ENCODE measurements around the gene FHIT. TPM values are rescaled to one million over a fixed set of nuclear protein-coding genes. Genes with fewer than 3 reads are reported as not detected.

Gene FHIT
- polyA plus RNA-seq, 1 of the 3 experiments (the other 2 are of a cell fraction): 0.41 TPM

DNA sequence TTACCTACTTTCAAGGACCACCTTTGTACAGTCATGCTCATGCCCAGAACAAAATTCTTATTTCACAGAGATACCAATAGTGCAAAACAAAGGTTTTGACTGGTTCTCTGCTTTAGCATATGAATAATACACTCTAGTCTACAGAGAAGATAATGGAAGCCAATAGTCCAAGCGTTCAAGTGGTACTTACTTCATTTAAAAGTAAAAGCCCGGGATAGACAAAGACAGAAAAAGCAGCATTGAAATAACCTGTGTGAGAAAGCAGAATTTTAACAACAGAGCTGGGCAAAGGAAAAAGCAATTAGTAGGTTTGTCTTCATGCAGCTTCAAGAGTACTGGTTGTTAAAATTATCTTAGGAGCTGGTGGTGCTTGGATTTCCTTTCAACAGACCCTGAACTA, 848.3 kb downstream of the FHIT start (continued):
- TF ChIP-seq, protein P1, sequence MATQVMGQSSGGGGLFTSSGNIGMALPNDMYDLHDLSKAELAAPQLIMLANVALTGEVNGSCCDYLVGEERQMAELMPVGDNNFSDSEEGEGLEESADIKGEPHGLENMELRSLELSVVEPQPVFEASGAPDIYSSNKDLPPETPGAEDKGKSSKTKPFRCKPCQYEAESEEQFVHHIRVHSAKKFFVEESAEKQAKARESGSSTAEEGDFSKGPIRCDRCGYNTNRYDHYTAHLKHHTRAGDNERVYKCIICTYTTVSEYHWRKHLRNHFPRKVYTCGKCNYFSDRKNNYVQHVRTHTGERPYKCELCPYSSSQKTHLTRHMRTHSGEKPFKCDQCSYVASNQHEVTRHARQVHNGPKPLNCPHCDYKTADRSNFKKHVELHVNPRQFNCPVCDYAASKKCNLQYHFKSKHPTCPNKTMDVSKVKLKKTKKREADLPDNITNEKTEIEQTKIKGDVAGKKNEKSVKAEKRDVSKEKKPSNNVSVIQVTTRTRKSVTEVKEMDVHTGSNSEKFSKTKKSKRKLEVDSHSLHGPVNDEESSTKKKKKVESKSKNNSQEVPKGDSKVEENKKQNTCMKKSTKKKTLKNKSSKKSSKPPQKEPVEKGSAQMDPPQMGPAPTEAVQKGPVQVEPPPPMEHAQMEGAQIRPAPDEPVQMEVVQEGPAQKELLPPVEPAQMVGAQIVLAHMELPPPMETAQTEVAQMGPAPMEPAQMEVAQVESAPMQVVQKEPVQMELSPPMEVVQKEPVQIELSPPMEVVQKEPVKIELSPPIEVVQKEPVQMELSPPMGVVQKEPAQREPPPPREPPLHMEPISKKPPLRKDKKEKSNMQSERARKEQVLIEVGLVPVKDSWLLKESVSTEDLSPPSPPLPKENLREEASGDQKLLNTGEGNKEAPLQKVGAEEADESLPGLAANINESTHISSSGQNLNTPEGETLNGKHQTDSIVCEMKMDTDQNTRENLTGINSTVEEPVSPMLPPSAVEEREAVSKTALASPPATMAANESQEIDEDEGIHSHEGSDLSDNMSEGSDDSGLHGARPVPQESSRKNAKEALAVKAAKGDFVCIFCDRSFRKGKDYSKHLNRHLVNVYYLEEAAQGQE (IDR thresholded peaks at IDR 0.05; ENCODE audit: low read depth, low read length): no peak

DNA sequence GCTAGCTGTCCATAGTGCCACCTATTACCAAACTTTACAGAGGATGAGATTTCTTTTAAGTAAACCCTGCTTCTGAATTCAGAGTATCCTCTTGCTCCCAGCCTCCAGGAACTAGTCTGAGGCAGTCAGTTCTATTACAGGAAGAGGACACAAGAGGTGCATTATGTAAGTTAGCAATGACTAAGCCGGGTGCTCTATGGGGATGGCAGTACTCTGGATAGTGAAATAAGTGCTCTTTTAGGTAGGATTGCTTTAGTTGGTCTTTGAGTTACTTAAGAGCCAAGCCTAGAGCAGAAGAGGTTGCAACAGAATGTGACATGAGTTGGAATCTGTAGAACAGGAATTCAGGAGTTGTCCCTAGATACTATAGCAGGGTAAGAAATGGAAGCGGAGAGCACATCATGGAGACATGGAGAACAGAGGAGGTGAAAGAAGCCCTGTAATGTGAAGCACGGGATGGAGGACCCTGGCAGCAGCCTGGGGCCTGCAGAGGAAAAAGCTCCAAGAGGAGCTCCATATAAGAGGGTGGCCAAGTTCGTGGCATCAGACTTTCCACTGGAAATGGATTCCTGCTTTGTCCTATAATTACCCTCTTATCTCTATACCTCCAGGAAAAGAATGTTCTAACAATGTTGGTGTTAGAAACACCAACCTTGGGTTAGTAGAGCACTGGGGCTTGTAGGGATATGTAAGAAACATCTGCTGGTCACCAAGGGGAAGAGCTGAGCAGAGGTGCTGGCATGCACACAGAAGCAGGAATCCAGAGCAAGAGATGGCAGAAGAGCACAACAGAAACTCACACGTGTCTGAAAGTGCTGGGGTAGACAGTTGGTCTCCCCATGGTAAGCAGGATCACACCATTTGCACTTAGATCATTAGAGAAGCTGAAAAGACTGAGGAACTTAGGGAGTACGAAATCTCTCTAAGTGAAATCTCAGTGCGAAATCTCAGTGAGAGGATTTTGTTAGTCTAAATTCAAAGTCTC, 851.1 kb downstream of the FHIT start:
- Histone ChIP-seq H3K4me2 (no peak overlapping the region), H2AFZ (ENCODE audit: low read depth) (no peak overlapping the region), H3K9me2 (no peaks in the 10 kb centered on the region), H3K9ac (no peak overlapping the region), H3K79me2 (ENCODE audit: insufficient read depth) (no peaks in the 10 kb centered on the region), H3K4me1 (ENCODE audit: control insufficient read depth in 1 of 2, insufficient read depth in 2 of 2, low read depth in 1 of 2, low read length in 1 of 2) (no peaks in the 10 kb centered on the region; a peak in 1 of 4 replicates), H3K9me3 (no peaks in the 10 kb centered on the region), H3F3A (replicated peaks; ENCODE audit: insufficient read depth) (no peaks in the 10 kb centered on the region), H3K27me3 (ENCODE audit: insufficient read depth) (no peaks in the 10 kb centered on the region), H3K36me3 (replicated peaks in 1 of 2; ENCODE audit: control insufficient read depth in 1 of 2, insufficient read depth in 2 of 2, low read length in 1 of 2) (no peaks in the 10 kb centered on the region), H3K4me3 (ENCODE audit: low read depth in 2 of 2, low read length in 1 of 2) (no peak overlapping the region), H3K27ac (ENCODE audit: low read depth in 2 of 2, low read length in 1 of 2) (no peak overlapping the region), H4K20me1 (ENCODE audit: insufficient read depth) (no peaks in the 10 kb centered on the region)
- TF ChIP-seq, protein P1 (IDR thresholded peaks at IDR 0.05; ENCODE audit: low read depth, low read length): no peak
- no peak for TF ChIP-seq TAF1 (IDR thresholded peaks at IDR 0.05; ENCODE audit: borderline replicate concordance, low read depth, low read length)
- TF ChIP-seq POLR2AphosphoS5 (IDR thresholded peaks at IDR 0.05; ENCODE audit: low read depth, low read length): no peak
- no peak for TF ChIP-seq RFX5 (IDR thresholded peaks at IDR 0.05; ENCODE audit: low read length)
- no peak for TF ChIP-seq RCOR1 (IDR thresholded peaks at IDR 0.05; ENCODE audit: low read length)
- CTCF ChIA-PET: no interaction called here
- DNase-seq: no peak
- POLR2A ChIA-PET: no interaction called here
- WGBS (ENCODE audit: low lambda C conversion rate): 45% methylated on average over 6 of the region's 7 CpGs
